C4-2B (cell line): ENCODE data around the gene UQCC5.

Source experiments
- H3K27ac ChIP-seq: fragments of 450-650 bp; 2 replicates; pipeline ENCODE4 v1.5.1; 2017
- ZFX ChIP-seq: fragments of 450-650 bp; IDR thresholded peaks from 2 replicates; pipeline ENCODE4 v1.6.1; 2017
- TF ChIP-seq, protein P1 (sequence below): fragments of 450-650 bp; conservative IDR thresholded peaks from 2 replicates; pipeline ENCODE4 v1.5.1; 2017; ENCODE audit warnings: mild to moderate bottlenecking

Gene UQCC5

DNA sequence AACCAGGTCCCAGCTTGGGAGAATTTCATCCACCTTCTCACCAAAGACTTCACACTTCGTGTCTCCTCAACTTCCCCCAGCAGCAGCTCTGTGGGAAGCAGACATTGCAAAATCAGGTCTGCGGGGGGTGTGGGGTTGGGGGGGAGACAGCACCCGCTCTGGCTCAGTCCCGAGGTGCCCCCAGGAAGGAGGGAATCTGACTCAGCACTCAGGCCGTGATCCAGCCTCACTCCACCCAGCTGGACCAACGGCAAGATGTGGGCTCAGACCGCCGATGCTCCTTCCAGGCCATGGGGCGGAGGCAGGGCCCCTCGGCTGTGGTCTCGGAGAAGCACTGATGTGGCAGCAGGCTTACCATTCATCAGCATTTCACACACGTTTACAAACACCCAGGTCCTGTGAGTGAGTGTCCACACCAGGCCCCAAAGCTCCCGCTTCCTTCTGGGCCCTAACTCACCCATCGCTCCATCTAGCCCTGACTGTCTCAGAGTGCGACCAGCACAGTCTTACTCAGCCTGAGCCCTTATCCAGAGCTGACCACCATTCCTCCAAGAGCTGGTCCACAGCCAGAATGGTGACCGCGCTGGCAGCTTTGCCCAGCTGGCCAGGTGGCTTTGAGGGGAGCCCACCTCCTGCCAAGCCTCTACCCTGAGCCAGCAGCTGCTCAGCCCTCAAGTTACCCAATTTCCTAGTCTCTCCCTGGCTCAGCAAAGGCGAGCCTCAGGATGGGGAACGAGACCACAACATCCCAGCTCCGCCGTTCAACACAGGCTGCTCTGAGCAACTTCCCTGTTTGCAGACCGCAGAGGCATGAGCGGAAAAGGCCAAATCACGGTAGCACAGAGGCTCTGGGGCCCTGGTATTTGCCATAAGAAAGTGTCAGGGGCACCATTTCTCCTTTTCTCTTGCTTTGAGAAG lies 38.0 kb upstream of the UQCC5 start:
- no peak overlapping the region for H3K27ac ChIP-seq
- TF ChIP-seq, protein P1, sequence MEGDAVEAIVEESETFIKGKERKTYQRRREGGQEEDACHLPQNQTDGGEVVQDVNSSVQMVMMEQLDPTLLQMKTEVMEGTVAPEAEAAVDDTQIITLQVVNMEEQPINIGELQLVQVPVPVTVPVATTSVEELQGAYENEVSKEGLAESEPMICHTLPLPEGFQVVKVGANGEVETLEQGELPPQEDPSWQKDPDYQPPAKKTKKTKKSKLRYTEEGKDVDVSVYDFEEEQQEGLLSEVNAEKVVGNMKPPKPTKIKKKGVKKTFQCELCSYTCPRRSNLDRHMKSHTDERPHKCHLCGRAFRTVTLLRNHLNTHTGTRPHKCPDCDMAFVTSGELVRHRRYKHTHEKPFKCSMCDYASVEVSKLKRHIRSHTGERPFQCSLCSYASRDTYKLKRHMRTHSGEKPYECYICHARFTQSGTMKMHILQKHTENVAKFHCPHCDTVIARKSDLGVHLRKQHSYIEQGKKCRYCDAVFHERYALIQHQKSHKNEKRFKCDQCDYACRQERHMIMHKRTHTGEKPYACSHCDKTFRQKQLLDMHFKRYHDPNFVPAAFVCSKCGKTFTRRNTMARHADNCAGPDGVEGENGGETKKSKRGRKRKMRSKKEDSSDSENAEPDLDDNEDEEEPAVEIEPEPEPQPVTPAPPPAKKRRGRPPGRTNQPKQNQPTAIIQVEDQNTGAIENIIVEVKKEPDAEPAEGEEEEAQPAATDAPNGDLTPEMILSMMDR: no peak
- TF ChIP-seq ZFX: no peak

DNA sequence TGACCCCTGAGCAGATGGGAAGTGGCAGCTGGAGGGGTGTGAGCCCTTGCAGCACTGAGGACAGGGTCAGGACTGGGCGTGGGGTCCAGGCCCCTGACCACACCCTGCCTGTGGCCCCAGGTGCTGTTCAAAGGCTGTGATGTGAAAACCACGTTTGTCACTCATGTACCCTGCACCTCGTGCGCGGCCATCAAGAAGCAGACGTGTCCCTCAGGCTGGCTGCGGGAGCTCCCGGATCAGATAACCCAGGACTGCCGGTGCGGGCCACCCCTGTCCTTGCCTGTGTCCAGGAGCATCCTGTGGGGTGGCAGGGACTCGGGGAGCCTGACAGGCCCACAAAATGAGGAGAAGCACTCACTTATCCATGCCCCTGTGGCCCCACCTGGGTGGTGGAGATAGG lies 35.4 kb upstream of the UQCC5 start:
- no peak for TF ChIP-seq ZFX
- no peak overlapping the region for H3K27ac ChIP-seq

DNA sequence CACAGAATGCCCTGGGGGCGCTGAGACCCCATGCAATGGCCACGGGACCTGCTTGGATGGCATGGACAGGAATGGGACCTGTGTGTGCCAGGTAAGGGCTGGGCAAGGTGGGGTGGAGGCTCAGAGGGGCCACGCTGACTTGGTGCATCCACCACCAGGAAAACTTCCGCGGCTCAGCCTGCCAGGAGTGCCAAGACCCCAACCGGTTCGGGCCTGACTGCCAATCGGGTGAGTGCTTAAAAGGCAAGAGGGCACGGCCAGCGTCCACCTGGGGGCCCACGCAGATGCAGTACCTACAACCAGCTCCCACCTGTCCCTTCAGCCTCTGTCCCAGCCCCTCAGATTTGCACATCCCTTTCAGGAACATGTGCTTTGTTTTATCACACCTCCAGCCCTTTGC lies 34.4 kb upstream of the UQCC5 start:
- TF ChIP-seq, protein P1: no peak
- TF ChIP-seq ZFX: no peak
- H3K27ac ChIP-seq: no peak overlapping the region

DNA sequence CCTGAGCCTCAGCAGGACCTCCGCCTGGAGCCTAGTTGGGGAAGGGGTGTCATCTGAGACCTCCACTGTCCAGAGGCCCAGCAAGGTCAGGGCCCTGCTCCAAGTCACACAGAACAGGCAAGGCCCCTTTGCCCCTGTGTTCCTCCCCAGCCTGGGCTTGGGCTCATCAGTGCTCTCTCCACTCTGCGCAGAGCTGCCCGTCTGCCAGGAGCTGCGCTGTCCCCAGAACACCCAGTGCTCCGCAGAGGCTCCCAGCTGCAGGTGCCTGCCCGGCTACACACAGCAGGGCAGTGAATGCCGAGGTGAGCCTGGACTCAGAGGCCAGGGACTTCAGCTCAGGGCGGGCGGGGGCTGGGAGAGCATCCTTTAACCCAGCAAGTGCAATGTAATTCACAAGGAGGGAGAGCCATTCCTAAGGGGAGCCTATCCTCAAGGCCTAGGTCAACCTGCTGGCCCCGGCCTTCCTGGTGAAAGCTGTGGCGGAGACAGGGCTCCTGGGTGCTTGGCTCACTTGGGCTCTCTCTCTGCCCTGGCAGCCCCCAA lies 33.5 kb upstream of the UQCC5 start:
- TF ChIP-seq, protein P1: no peak
- TF ChIP-seq ZFX: no peak
- H3K27ac ChIP-seq: no peak overlapping the region

DNA sequence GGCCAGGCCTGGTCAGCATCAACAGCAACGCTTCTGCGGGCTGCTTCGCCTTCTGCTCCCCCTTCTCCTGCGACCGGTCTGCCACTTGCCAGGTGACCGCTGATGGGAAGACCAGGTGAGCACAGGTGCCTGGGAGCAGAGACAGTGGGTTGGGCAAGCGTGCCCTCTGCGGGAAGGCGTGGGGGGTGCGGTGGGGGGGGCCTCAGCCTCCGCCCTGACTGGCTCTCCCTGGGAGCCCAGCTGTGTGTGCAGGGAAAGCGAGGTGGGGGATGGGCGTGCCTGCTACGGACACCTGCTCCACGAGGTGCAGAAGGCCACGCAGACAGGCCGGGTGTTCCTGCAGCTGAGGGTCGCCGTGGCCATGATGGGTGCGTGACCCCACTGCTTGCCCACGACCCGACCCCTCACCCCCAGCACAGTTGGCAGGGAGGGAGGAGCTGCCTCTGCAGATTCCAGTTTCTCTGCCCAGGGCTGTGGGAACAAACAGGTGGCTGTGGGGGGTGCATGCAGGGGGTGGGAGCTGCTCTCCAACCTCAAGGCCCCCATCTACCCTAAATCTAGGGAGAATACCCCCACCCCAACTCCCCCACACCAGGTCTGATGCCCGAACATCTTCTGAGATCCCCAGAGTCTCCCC lies 32.5 kb upstream of the UQCC5 start:
- H3K27ac ChIP-seq: no peak overlapping the region
- no peak for TF ChIP-seq ZFX
- TF ChIP-seq, protein P1: no peak

DNA sequence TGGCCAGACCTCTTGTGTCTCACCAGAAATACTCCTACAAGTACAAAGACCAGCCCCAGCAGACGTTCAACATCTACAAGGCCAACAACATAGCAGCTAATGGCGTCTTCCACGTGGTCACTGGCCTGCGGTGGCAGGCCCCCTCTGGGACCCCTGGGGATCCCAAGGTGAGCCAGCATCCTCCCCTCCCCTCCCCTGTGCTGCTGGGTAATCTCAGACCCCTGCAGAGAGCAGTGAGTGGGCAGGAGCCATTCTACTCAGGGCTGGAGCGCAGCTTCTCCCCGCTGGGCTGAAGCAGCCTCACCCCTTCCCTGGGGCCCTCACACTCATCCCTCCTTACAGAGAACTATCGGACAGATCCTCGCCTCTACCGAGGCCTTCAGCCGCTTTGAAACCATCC lies 31.4 kb upstream of the UQCC5 start:
- no peak overlapping the region for H3K27ac ChIP-seq
- TF ChIP-seq, protein P1: no peak
- TF ChIP-seq ZFX: no peak

DNA sequence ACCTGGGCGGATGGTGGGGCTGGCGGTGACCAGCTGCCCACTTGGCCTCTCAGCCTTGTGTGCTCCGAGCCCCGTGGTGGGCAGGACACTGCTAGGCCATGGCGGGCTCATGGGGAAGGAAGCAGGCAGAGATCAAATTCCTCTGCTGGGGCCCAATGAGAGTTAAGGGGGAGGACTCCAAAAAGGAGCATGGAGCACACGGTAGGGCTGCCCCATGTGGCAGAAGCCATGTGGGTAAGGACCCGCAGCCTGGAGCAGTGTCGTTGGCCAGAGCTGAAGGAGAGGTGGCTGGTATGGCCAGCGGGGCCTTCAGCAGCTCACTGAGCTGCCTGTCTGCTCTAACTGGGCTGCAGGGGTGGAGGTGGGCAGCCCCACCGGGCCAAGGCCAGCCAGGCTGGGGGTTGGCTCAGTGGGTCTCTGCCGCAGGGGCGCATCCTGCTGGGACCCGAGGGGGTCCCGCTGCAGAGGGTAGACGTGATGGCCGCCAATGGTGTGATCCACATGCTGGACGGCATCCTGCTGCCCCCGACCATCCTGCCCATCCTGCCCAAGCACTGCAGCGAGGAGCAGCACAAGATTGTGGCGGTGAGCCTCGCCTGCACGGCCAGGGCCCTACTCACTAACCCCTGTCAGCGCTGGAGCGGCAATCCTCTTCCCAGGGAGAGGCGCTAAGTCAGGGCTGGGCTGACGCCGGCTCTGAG lies 30.0 kb upstream of the UQCC5 start:
- TF ChIP-seq ZFX: no peak
- TF ChIP-seq, protein P1: no peak
- no peak overlapping the region for H3K27ac ChIP-seq
